ENCODE measurements around the gene CGN.
A peak's percentile ranks its signal among the peaks of the same experiment; 100 is the strongest.

CGN gene

GRCh38 chr1:151510957-151511635 is at the start of gene CGN:
Gene CGN, plus strand, starts transcription at chr1:151511387. Its CDS starts 7,133 bp downstream, at chr1:151518520.
- FAIRE-seq (peak; percentile 66), DNase-seq (ENCODE audit: low spot score) (peak; percentile 89)

GRCh38 chr1:151461694-151462093 is 49.5 kb upstream of the CGN start:
- DNase-seq (ENCODE audit: low spot score) = no peak
- FAIRE-seq = no peak

- DNase-seq (ENCODE audit: low spot score) = no peak
- FAIRE-seq = no peak
Observed at GRCh38 chr1:151465026-151465425, 46.2 kb upstream of the CGN start.

- no peak for FAIRE-seq
- peak; percentile 52 for DNase-seq (ENCODE audit: low spot score)
Observed at GRCh38 chr1:151472856-151473731, 38.1 kb upstream of the CGN start.

GRCh38 chr1:151474745-151475144 is 36.4 kb upstream of the CGN start:
- no peak for DNase-seq (ENCODE audit: low spot score)
- no peak for FAIRE-seq

GRCh38 chr1:151475175-151475574 is 36.0 kb upstream of the CGN start:
- DNase-seq (ENCODE audit: low spot score) (no peak), FAIRE-seq (no peak)

GRCh38 chr1:151476083-151476482 is 35.1 kb upstream of the CGN start:
- FAIRE-seq (no peak), DNase-seq (ENCODE audit: low spot score) (no peak)

GRCh38 chr1:151477066-151477465 is 34.1 kb upstream of the CGN start:
- DNase-seq (ENCODE audit: low spot score) (no peak), FAIRE-seq (no peak)

- FAIRE-seq (no peak), DNase-seq (ENCODE audit: low spot score) (no peak)
Observed at GRCh38 chr1:151478140-151478812, 32.9 kb upstream of the CGN start.

GRCh38 chr1:151478923-151479322 is 32.3 kb upstream of the CGN start:
- DNase-seq (ENCODE audit: low spot score) (no peak), FAIRE-seq (no peak)

GRCh38 chr1:151479462-151479861 is 31.7 kb upstream of the CGN start:
- no peak for FAIRE-seq

GRCh38 chr1:151482017-151482416 is 29.2 kb upstream of the CGN start:
- no peak for FAIRE-seq
- no peak for DNase-seq (ENCODE audit: low spot score)

More at GRCh38 chr1:151479462-151479861, 31.7 kb upstream of the CGN start:
- peak; percentile 47 for DNase-seq (ENCODE audit: low spot score)

- DNase-seq (ENCODE audit: low spot score) (no peak), FAIRE-seq (no peak)
Observed at GRCh38 chr1:151485685-151486255, 25.4 kb upstream of the CGN start.

- no peak for FAIRE-seq
- DNase-seq (ENCODE audit: low spot score) = no peak
Observed at GRCh38 chr1:151486557-151486956, 24.6 kb upstream of the CGN start.

GRCh38 chr1:151491641-151492040 is 19.5 kb upstream of the CGN start:
- no peak for DNase-seq (ENCODE audit: low spot score)
- FAIRE-seq = no peak

GRCh38 chr1:151492120-151492519 is 19.1 kb upstream of the CGN start:
- FAIRE-seq (no peak), DNase-seq (ENCODE audit: low spot score) (no peak)

- DNase-seq (ENCODE audit: low spot score) (no peak), FAIRE-seq (no peak)
Observed at GRCh38 chr1:151493042-151493441, 18.1 kb upstream of the CGN start.

- no peak for FAIRE-seq
- DNase-seq (ENCODE audit: low spot score) = peak; percentile 74
Observed at GRCh38 chr1:151494741-151495281, 16.4 kb upstream of the CGN start.

- no peak for FAIRE-seq
- no peak for DNase-seq (ENCODE audit: low spot score)
Observed at GRCh38 chr1:151495316-151495715, 15.9 kb upstream of the CGN start.

GRCh38 chr1:151499365-151499764 is 11.8 kb upstream of the CGN start:
- DNase-seq (ENCODE audit: low spot score) (no peak), FAIRE-seq (no peak)

GRCh38 chr1:151499930-151500329 is 11.3 kb upstream of the CGN start:
- no peak for DNase-seq (ENCODE audit: low spot score)
- no peak for FAIRE-seq
